ENCODE results near the gene TNKS2.

Gene TNKS2

GRCh38 chr10:91778485-91778884 lies 19.7 kb upstream of the TNKS2 start:
- Histone ChIP-seq H3K36me3 (ENCODE audit: low read depth) (no peaks in the 10 kb centered on the region), H3K4me3 (ENCODE audit: severe bottlenecking) (no peak overlapping the region), H3K27me3 (ENCODE audit: insufficient read depth, poor library complexity, severe bottlenecking) (no peaks in the 10 kb centered on the region), H3K9me3 (ENCODE audit: severe bottlenecking) (no peaks in the 10 kb centered on the region), H3K4me1 (ENCODE audit: insufficient read depth, poor library complexity, severe bottlenecking) (no peaks in the 10 kb centered on the region), H3K27ac (ENCODE audit: poor library complexity, severe bottlenecking) (no peak overlapping the region)
- ATAC-seq (ENCODE audit: low read depth) (no peak), DNase-seq (ENCODE audit: low spot score) (no peak)
- TF ChIP-seq, protein P1, sequence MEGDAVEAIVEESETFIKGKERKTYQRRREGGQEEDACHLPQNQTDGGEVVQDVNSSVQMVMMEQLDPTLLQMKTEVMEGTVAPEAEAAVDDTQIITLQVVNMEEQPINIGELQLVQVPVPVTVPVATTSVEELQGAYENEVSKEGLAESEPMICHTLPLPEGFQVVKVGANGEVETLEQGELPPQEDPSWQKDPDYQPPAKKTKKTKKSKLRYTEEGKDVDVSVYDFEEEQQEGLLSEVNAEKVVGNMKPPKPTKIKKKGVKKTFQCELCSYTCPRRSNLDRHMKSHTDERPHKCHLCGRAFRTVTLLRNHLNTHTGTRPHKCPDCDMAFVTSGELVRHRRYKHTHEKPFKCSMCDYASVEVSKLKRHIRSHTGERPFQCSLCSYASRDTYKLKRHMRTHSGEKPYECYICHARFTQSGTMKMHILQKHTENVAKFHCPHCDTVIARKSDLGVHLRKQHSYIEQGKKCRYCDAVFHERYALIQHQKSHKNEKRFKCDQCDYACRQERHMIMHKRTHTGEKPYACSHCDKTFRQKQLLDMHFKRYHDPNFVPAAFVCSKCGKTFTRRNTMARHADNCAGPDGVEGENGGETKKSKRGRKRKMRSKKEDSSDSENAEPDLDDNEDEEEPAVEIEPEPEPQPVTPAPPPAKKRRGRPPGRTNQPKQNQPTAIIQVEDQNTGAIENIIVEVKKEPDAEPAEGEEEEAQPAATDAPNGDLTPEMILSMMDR (IDR thresholded peaks at IDR 0.05; ENCODE audit: poor library complexity, severe bottlenecking) = no peak

GRCh38 chr10:91779011-91779605 lies 19.1 kb upstream of the TNKS2 start:
- no peaks in the 10 kb centered on the region for H3K9me3 ChIP-seq (ENCODE audit: severe bottlenecking)
- DNase-seq (ENCODE audit: low spot score) (no peak), ATAC-seq (ENCODE audit: low read depth) (no peak)
- TF ChIP-seq, protein P1 (IDR thresholded peaks at IDR 0.05; ENCODE audit: poor library complexity, severe bottlenecking) = no peak
- no peaks in the 10 kb centered on the region for H3K27me3 ChIP-seq (ENCODE audit: insufficient read depth, poor library complexity, severe bottlenecking)
- H3K27ac ChIP-seq (ENCODE audit: poor library complexity, severe bottlenecking) = no peak overlapping the region
- no peak overlapping the region for H3K4me3 ChIP-seq (ENCODE audit: severe bottlenecking)
- no peaks in the 10 kb centered on the region for H3K36me3 ChIP-seq (ENCODE audit: low read depth)
- H3K4me1 ChIP-seq (ENCODE audit: insufficient read depth, poor library complexity, severe bottlenecking) = no peaks in the 10 kb centered on the region

- no peaks in the 10 kb centered on the region for H3K27me3 ChIP-seq (ENCODE audit: insufficient read depth, poor library complexity, severe bottlenecking)
- ATAC-seq (ENCODE audit: low read depth) (no peak), DNase-seq (ENCODE audit: low spot score) (no peak)
- no peaks in the 10 kb centered on the region for H3K36me3 ChIP-seq (ENCODE audit: low read depth)
- H3K4me3 ChIP-seq (ENCODE audit: severe bottlenecking) = no peak overlapping the region
- H3K27ac ChIP-seq (ENCODE audit: poor library complexity, severe bottlenecking) = no peak overlapping the region
- H3K9me3 ChIP-seq (ENCODE audit: severe bottlenecking) = no peaks in the 10 kb centered on the region
- TF ChIP-seq, protein P1 (IDR thresholded peaks at IDR 0.05; ENCODE audit: poor library complexity, severe bottlenecking) = no peak
- no peaks in the 10 kb centered on the region for H3K4me1 ChIP-seq (ENCODE audit: insufficient read depth, poor library complexity, severe bottlenecking)
Measured at GRCh38 chr10:91782539-91782938, 15.7 kb upstream of the TNKS2 start.

DNA sequence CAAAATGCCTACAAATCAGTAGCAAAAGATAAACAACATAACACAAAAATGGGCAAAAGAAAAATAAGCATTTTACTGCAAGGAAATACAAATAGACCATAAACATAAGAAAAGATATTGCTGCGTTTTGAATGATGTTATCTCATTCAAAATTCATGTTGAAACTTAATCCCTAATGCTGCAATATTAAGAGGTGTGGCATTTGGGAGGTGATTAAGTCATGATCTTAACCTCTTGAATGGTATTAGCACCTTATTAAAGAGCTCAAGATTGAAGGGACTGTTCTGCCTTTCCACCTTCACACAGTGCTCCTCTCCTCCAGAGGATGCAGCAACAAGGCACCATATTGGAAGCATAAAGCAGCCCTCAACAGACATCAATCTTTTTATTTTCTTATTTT lies 12.4 kb upstream of the TNKS2 start:
- ATAC-seq (ENCODE audit: low read depth) (no peak), DNase-seq (ENCODE audit: low spot score) (no peak)
- Histone ChIP-seq H3K9me3 (ENCODE audit: severe bottlenecking) (no peaks in the 10 kb centered on the region), H3K4me3 (ENCODE audit: severe bottlenecking) (no peak overlapping the region), H3K27me3 (ENCODE audit: insufficient read depth, poor library complexity, severe bottlenecking) (no peaks in the 10 kb centered on the region), H3K4me1 (ENCODE audit: insufficient read depth, poor library complexity, severe bottlenecking) (no peaks in the 10 kb centered on the region), H3K27ac (ENCODE audit: poor library complexity, severe bottlenecking) (no peak overlapping the region), H3K36me3 (ENCODE audit: low read depth) (no peaks in the 10 kb centered on the region)
- TF ChIP-seq, protein P1 (IDR thresholded peaks at IDR 0.05; ENCODE audit: poor library complexity, severe bottlenecking) = no peak

DNA sequence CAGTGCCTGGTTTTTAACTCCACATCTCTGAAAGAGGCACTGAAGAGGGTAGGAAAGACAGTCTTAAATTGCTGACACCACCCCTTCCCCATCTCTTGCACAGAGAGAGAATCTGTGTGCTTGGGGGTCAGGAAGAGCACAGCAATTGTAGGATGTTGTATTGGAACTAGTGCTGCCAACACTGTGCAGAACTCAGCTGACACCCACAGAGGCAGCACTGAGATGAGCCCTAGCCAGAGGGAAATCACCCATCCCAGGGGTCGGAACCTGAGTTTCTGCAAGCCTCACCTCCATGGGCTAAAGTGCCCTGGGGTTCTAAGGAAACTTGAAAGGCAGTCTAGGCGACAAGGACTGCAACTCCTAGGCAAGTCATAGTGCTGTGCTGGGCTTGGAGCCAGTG lies 11.0 kb upstream of the TNKS2 start:
- Histone ChIP-seq H3K27ac (ENCODE audit: poor library complexity, severe bottlenecking) (no peak overlapping the region), H3K27me3 (ENCODE audit: insufficient read depth, poor library complexity, severe bottlenecking) (no peaks in the 10 kb centered on the region), H3K9me3 (ENCODE audit: severe bottlenecking) (no peaks in the 10 kb centered on the region), H3K36me3 (ENCODE audit: low read depth) (no peaks in the 10 kb centered on the region), H3K4me1 (ENCODE audit: insufficient read depth, poor library complexity, severe bottlenecking) (no peaks in the 10 kb centered on the region), H3K4me3 (ENCODE audit: severe bottlenecking) (no peak overlapping the region)
- DNase-seq (ENCODE audit: low spot score) = no peak
- ATAC-seq (ENCODE audit: low read depth) = no peak
- TF ChIP-seq, protein P1 (IDR thresholded peaks at IDR 0.05; ENCODE audit: poor library complexity, severe bottlenecking) = no peak
